IMR-90 (cell line): ENCODE data around the gene ZNF574. TPM values are rescaled to one million over a fixed set of nuclear protein-coding genes. Genes with fewer than 3 reads are reported as not detected.

Experiments
- ATAC-seq: fragments of 200-7000 bp; cut with Tn5 transposase; 2 replicates; pipeline ENCODE4 v1.9.1; 2020; ENCODE audit warnings: low read depth, mild to moderate bottlenecking, moderate library complexity
- BruUV-seq: library from RNA; stranded (reverse); fragments of 400-500 nt; replicated peaks from 2 replicates; lab custom pipeline; 2021; lab: Mats Ljungman, UMichigan
- CTCF ChIA-PET: fragments of 300-600 bp; formaldehyde crosslinking; extraction: SDS; loops from one replicate; lab custom pipeline; 2021; ENCODE audit warnings: antibody characterized with exemption; lab: Yijun Ruan, JAX
- POLR2A ChIA-PET: fragments of 300-600 bp; sonication (Branson Sonifier 250); formaldehyde crosslinking; loops from one replicate; lab custom pipeline; 2022; ENCODE audit warnings: antibody characterized with exemption; ENCODE audit not compliant: unreplicated experiment; lab: Charles Lee
- DNase-seq: peaks from one replicate; pipeline ENCODE4 v3.0.0; 2013
- H2AFZ ChIP-seq: replicated peaks from 2 replicates; pipeline ENCODE3; 2013; ENCODE audit warnings: low read length, mild to moderate bottlenecking; ENCODE audit not compliant: poor library complexity
- H2AK5ac ChIP-seq: 2 replicates; pipeline ENCODE4 v1.6.1; 2013; ENCODE audit warnings: low read depth, low read length, inconsistent platforms
- H2AK9ac ChIP-seq: replicated peaks from 2 replicates; pipeline ENCODE3; 2013; ENCODE audit warnings: mild to moderate bottlenecking, low read depth, low read length, moderate library complexity; ENCODE audit not compliant: poor library complexity
- H2BK120ac ChIP-seq: 2 replicates; pipeline ENCODE4 v1.6.1; 2013; ENCODE audit warnings: low read depth, low read length, inconsistent platforms
- H2BK15ac ChIP-seq: 3 replicates; pipeline ENCODE4 v1.6.1; 2013; ENCODE audit warnings: low read depth, low read length, inconsistent platforms
- H2BK20ac ChIP-seq: 2 replicates; pipeline ENCODE4 v1.6.1; 2013; ENCODE audit warnings: low read depth, mild to moderate bottlenecking, inconsistent platforms, low read length, moderate library complexity
- H2BK5ac ChIP-seq: 2 replicates; pipeline ENCODE4 v1.6.1; 2013; ENCODE audit warnings: mild to moderate bottlenecking, low read depth, low read length, inconsistent platforms; ENCODE audit not compliant: poor library complexity, severe bottlenecking
- H3K14ac ChIP-seq: replicated peaks from 2 replicates; pipeline ENCODE4 v1.6.1; 2013; ENCODE audit warnings: low read depth, low read length, inconsistent platforms
- H3K18ac ChIP-seq: 2 replicates; pipeline ENCODE4 v1.6.1; 2013; ENCODE audit warnings: low read depth, low read length, control low read depth
- H3K23ac ChIP-seq: 2 replicates; pipeline ENCODE4 v1.6.1; 2013; ENCODE audit warnings: low read depth, low read length, inconsistent platforms
- H3K27ac ChIP-seq: 2 replicates; pipeline ENCODE4 v1.5.1; 2013; ENCODE audit warnings: mild to moderate bottlenecking, control low read depth, low read length; ENCODE audit not compliant: insufficient read depth
- H3K27me3 ChIP-seq: 2 replicates; pipeline ENCODE4 v1.6.1; 2013; ENCODE audit warnings: low read length; ENCODE audit not compliant: control insufficient read depth, insufficient read depth
- H3K36me3 ChIP-seq: 2 replicates; pipeline ENCODE4 v1.6.1; 2013; ENCODE audit warnings: low read length, mixed read lengths; ENCODE audit not compliant: control insufficient read depth, insufficient read depth
- H3K4ac ChIP-seq: 2 replicates; pipeline ENCODE4 v1.6.1; 2013; ENCODE audit warnings: low read depth, low read length, inconsistent platforms
- H3K4me1 ChIP-seq: 2 replicates; pipeline ENCODE4 v1.6.1; 2013; ENCODE audit warnings: low read length, mixed read lengths; ENCODE audit not compliant: control insufficient read depth, insufficient read depth
- H3K4me2 ChIP-seq: 2 replicates; pipeline ENCODE4 v1.6.1; 2013; ENCODE audit warnings: low read depth, mild to moderate bottlenecking, control low read depth, low read length, moderate library complexity
- H3K4me3 ChIP-seq: 2 replicates; pipeline ENCODE4 v1.5.1; 2013; ENCODE audit warnings: low read depth, mild to moderate bottlenecking, control low read depth, low read length, moderate library complexity; ENCODE audit not compliant: insufficient read depth
- H3K56ac ChIP-seq: 2 replicates; pipeline ENCODE4 v1.6.1; 2013; ENCODE audit warnings: low read length, inconsistent platforms; ENCODE audit not compliant: insufficient read depth; ENCODE audit errors: extremely low read depth
- H3K79me1 ChIP-seq, 2 experiments: 2 replicates each; pipeline ENCODE4 v1.6.1; 2013; ENCODE audit warnings: low read length in 2 of 2, inconsistent platforms in 1 of 2, low read depth in 1 of 2
- H3K9ac ChIP-seq: 2 replicates; pipeline ENCODE4 v1.6.1; 2013; ENCODE audit warnings: low read depth, low read length, control low read depth
- H3K9me1 ChIP-seq: 2 replicates; pipeline ENCODE4 v1.6.1; 2013; ENCODE audit warnings: low read length, inconsistent platforms; ENCODE audit not compliant: insufficient read depth
- H3K9me3 ChIP-seq: 2 replicates; pipeline ENCODE4 v1.6.1; 2013; ENCODE audit warnings: low read length; ENCODE audit not compliant: control insufficient read depth, insufficient read depth
- H4K20me1 ChIP-seq: 2 replicates; pipeline ENCODE4 v1.6.1; 2013; ENCODE audit warnings: low read length, inconsistent platforms; ENCODE audit not compliant: insufficient read depth
- H4K5ac ChIP-seq: 2 replicates; pipeline ENCODE4 v1.6.1; 2013; ENCODE audit warnings: mild to moderate bottlenecking, low read depth, low read length, control low read depth
- H4K8ac ChIP-seq, 2 experiments: 2 replicates each; pipeline ENCODE4 v1.6.1; 2013; ENCODE audit warnings: low read depth in 2 of 2, low read length in 2 of 2, control low read depth in 1 of 2, inconsistent platforms in 1 of 2
- H4K91ac ChIP-seq: 2 replicates; pipeline ENCODE4 v1.6.1; 2013; ENCODE audit warnings: low read depth, low read length, inconsistent platforms; ENCODE audit not compliant: insufficient read depth
- BHLHE40 ChIP-seq: fragments of 150-350 bp; IDR thresholded peaks from 2 replicates; pipeline ENCODE4 v1.6.1; 2016; ENCODE audit warnings: mild to moderate bottlenecking, low read depth, low read length
- CHD1 ChIP-seq: IDR thresholded peaks from 2 replicates; pipeline ENCODE4 v1.6.1; 2012; ENCODE audit warnings: low read depth, low read length, improper control_type of control experiment
- ELK1 ChIP-seq: fragments of 150-350 bp; IDR thresholded peaks from 2 replicates; pipeline ENCODE4 v1.6.1; 2016; ENCODE audit warnings: low read depth, mild to moderate bottlenecking, low read length, moderate library complexity, borderline replicate concordance
- FOS ChIP-seq: fragments of 150-350 bp; IDR thresholded peaks from 2 replicates; pipeline ENCODE4 v1.6.1; 2016; ENCODE audit warnings: low read depth, low read length
- MAFK ChIP-seq: IDR thresholded peaks from 2 replicates; pipeline ENCODE4 v1.6.1; 2012; ENCODE audit warnings: low read depth, low read length, improper control_type of control experiment
- MAZ ChIP-seq: IDR thresholded peaks from 2 replicates; pipeline ENCODE4 v1.6.1; 2012; ENCODE audit warnings: low read depth, mild to moderate bottlenecking, low read length, improper control_type of control experiment, moderate library complexity, borderline replicate concordance
- MXI1 ChIP-seq: IDR thresholded peaks from 2 replicates; pipeline ENCODE4 v1.6.1; 2012; ENCODE audit warnings: low read depth, mild to moderate bottlenecking, low read length, moderate library complexity, borderline replicate concordance
- POLR2A ChIP-seq: IDR thresholded peaks from 2 replicates; pipeline ENCODE4 v1.6.1; 2012; ENCODE audit warnings: mild to moderate bottlenecking, low read depth, low read length
- RAD21 ChIP-seq: IDR thresholded peaks from 2 replicates; pipeline ENCODE4 v1.6.1; 2012; ENCODE audit warnings: low read length, improper control_type of control experiment
- RCOR1 ChIP-seq: IDR thresholded peaks from 2 replicates; pipeline ENCODE4 v1.6.1; 2012; ENCODE audit warnings: mild to moderate bottlenecking, low read length, improper control_type of control experiment; ENCODE audit not compliant: insufficient replicate concordance
- RFX5 ChIP-seq: IDR thresholded peaks from 2 replicates; pipeline ENCODE4 v1.8.0; 2012; ENCODE audit warnings: low read depth, mild to moderate bottlenecking, low read length, moderate library complexity
- SMC3 ChIP-seq: fragments of 150-350 bp; IDR thresholded peaks from 2 replicates; pipeline ENCODE4 v1.6.1; 2016; ENCODE audit warnings: low read depth, mild to moderate bottlenecking, antibody characterized with exemption, low read length, moderate library complexity
- USF2 ChIP-seq: fragments of 150-350 bp; IDR thresholded peaks from 2 replicates; pipeline ENCODE4 v1.6.1; 2017; ENCODE audit warnings: mild to moderate bottlenecking, antibody characterized with exemption, low read length, low read depth
- WGBS, 2 experiments: methylation state at CpG; one replicate each; pipeline versions ENCODE4 v1.1.5 to v1.1.7; 2013; ENCODE audit warnings: missing lambda C conversion rate in 2 of 2; ENCODE audit not compliant: insufficient read length in 1 of 2; ENCODE audit errors: extremely low coverage in 2 of 2; 5-methylcytosine and 5-hydroxymethylcytosine counted together
- dilution Hi-C: fragments of 300-500 bp; cut with HindIII; formaldehyde crosslinking; loops from one replicate; pipeline ENCODE4 v1.14.3; 2018; ENCODE audit warnings: low sequenced_read_pairs; ENCODE audit not compliant: unreplicated experiment
- in situ Hi-C: fragments of 300-500 bp; cut with MboI; formaldehyde crosslinking; loops from 3 replicates; pipeline ENCODE4 v1.14.3; 2019; ENCODE audit warnings: low sequenced_read_pairs, inconsistent platforms, mixed read lengths
- intact Hi-C: fragments of 100-400 bp; cut with micrococcal nuclease; formaldehyde crosslinking; loops from 2 replicates; pipeline ENCODE4 v1.10.0; 2022
- polyA plus RNA-seq, 3 experiments: library from polyadenylated mRNA; depleted of rRNA; stranded (reverse); fragments of >200 nt; gene quantifications; 2 replicates each; pipeline ENCODE4 v1.2.3, GENCODE V29; 2012; ENCODE audit warnings: low replicate concordance in 1 of 3
- total RNA-seq: library from RNA; depleted of rRNA; stranded (reverse); fragments of >200 nt; gene quantifications from 2 replicates; pipeline ENCODE4 v1.2.3, GENCODE V29; 2012
- TF ChIP-seq, protein P1 (sequence below): conservative IDR thresholded peaks from 2 replicates; pipeline ENCODE4 v1.5.1; 2012; ENCODE audit warnings: mild to moderate bottlenecking, low read depth, low read length, improper control_type of control experiment

The ZNF574 gene
- total and polyA plus RNA-seq, 2 of the 4 experiments (the other 2 are of a cell fraction), result 8.1 to 14.1 TPM

DNA sequence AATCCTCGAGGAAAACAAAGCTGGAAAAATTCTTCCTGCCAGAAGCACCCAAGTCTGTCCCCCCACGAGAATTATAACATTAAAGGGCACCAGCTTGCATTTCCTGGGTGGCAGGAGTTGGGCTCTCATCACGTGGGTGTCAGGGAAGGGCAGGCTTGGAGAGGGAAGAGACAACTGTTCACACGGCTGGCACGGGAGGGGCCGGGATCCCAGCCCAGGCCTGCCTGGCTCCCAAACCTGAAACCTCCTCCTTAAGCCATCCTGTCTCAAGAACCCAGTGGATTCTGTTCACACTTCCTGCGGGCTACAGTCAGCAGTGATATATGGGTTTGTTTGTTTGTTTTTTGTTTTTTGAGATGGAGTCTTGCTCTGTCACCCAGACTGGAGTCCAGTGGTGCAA, 18.1 kb upstream of the ZNF574 start:
- BruUV-seq, result no TSS peak
- H3K4me2 ChIP-seq, result no peak overlapping the region

More for the DNA sequence above, 18.1 kb upstream of the ZNF574 start:
- H2AK9ac ChIP-seq, result no peak overlapping the region
- no peak overlapping the region for H3K23ac ChIP-seq
- ChIA-PET POLR2A (no interaction called here), CTCF (no interaction called here)
- no peak overlapping the region for H4K91ac ChIP-seq
- no peak overlapping the region for H3K4ac ChIP-seq
- H3K27me3 ChIP-seq, result peaks cover 44% of the 10 kb centered on the region
- H2AFZ ChIP-seq, result no peak overlapping the region
- no peak for DNase-seq
- H3K36me3 ChIP-seq, result no peaks in the 10 kb centered on the region
- H3K18ac ChIP-seq, result no peak overlapping the region
- no peak overlapping the region for H4K8ac ChIP-seq
- no peak overlapping the region for H2BK15ac ChIP-seq
- no peak overlapping the region for H3K4me3 ChIP-seq
- ATAC-seq, result no peak
- no peak overlapping the region for H3K27ac ChIP-seq
- no peak overlapping the region for H2AK5ac ChIP-seq
- H2BK5ac ChIP-seq, result no peak overlapping the region
- dilution Hi-C loops (no loop called here), intact Hi-C loops (no loop called here), in situ Hi-C loops (no loop called here)
- H3K79me1 ChIP-seq, result no peaks in the 10 kb centered on the region
- H3K56ac ChIP-seq, result no peak overlapping the region
- H2BK120ac ChIP-seq, result no peak overlapping the region
- no peak overlapping the region for H4K5ac ChIP-seq
- no peak overlapping the region for H2BK20ac ChIP-seq
- H3K9me1 ChIP-seq, result no peaks in the 10 kb centered on the region
- H3K4me1 ChIP-seq, result no peaks in the 10 kb centered on the region
- H4K20me1 ChIP-seq, result no peaks in the 10 kb centered on the region
- no peaks in the 10 kb centered on the region for H3K9me3 ChIP-seq
- WGBS, 2 experiments, result no CpG with 5 or more reads among the region's 7 CpGs
- no peak overlapping the region for H3K9ac ChIP-seq
- TF ChIP-seq, protein P1, sequence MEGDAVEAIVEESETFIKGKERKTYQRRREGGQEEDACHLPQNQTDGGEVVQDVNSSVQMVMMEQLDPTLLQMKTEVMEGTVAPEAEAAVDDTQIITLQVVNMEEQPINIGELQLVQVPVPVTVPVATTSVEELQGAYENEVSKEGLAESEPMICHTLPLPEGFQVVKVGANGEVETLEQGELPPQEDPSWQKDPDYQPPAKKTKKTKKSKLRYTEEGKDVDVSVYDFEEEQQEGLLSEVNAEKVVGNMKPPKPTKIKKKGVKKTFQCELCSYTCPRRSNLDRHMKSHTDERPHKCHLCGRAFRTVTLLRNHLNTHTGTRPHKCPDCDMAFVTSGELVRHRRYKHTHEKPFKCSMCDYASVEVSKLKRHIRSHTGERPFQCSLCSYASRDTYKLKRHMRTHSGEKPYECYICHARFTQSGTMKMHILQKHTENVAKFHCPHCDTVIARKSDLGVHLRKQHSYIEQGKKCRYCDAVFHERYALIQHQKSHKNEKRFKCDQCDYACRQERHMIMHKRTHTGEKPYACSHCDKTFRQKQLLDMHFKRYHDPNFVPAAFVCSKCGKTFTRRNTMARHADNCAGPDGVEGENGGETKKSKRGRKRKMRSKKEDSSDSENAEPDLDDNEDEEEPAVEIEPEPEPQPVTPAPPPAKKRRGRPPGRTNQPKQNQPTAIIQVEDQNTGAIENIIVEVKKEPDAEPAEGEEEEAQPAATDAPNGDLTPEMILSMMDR, result no peak
- TF ChIP-seq FOS, result no peak
- no peak for TF ChIP-seq MXI1
- TF ChIP-seq SMC3, result no peak
- no peak for TF ChIP-seq RFX5
- no peak for TF ChIP-seq RCOR1
- TF ChIP-seq MAZ, result no peak
- TF ChIP-seq ELK1, result no peak
- TF ChIP-seq CHD1, result no peak
- TF ChIP-seq BHLHE40, result no peak
- TF ChIP-seq MAFK, result no peak
- no peak for TF ChIP-seq POLR2A
- TF ChIP-seq USF2, result no peak
- no peak for TF ChIP-seq RAD21
- H3K14ac ChIP-seq, result no peak overlapping the region
